Lung (tissue), 12 donors: Measurements from ENCODE around the gene PRKN. TPM values are rescaled to one million over a fixed set of nuclear protein-coding genes. Genes with fewer than 3 reads are reported as not detected.

Experiments used
- ATAC-seq: fragments of 200-7000 bp; cut with Tn5 transposase; one replicate; pipeline ENCODE4 v1.9.1; 2020; ENCODE audit warnings: moderate number of reproducible peaks; ENCODE audit not compliant: insufficient read depth, low FRiP score
- DNase-seq, 3 donors: peaks; one replicate each; pipeline ENCODE4 v3.0.0-alpha.2; 2013 to 2017
- H3K27ac ChIP-seq, 2 donors: one replicate each; pipeline ENCODE4 v1.5.1; 2013; ENCODE audit warnings: mild to moderate bottlenecking in 2 of 2, moderate library complexity in 2 of 2, control low read depth in 1 of 2, inconsistent platforms in 1 of 2, low read depth in 1 of 2, low read length in 1 of 2
- H3K27me3 ChIP-seq, 3 donors: one replicate each; pipeline ENCODE4 v1.5.1; 2013; ENCODE audit warnings: low read length in 2 of 3; ENCODE audit not compliant: control insufficient read depth in 3 of 3, insufficient read depth in 3 of 3
- H3K36me3 ChIP-seq, 4 donors: one replicate each; pipeline ENCODE4 v1.5.1; 2013; ENCODE audit warnings: low read length in 4 of 4, mild to moderate bottlenecking in 1 of 4, moderate library complexity in 1 of 4; ENCODE audit not compliant: control insufficient read depth in 4 of 4, insufficient read depth in 4 of 4
- H3K4me1 ChIP-seq, 5 donors: one replicate each; pipeline ENCODE4 v1.5.1; 2013; ENCODE audit warnings: low read length in 5 of 5, mild to moderate bottlenecking in 2 of 5, moderate library complexity in 1 of 5; ENCODE audit not compliant: control insufficient read depth in 5 of 5, insufficient read depth in 5 of 5
- H3K4me3 ChIP-seq: one replicate; pipeline ENCODE4 v1.5.1; 2013; ENCODE audit warnings: mild to moderate bottlenecking, control low read depth, moderate library complexity
- H3K9ac ChIP-seq, 2 donors: one replicate each; pipeline ENCODE4 v1.5.1; 2013; ENCODE audit warnings: low read length in 2 of 2, control low read depth in 1 of 2; ENCODE audit not compliant: insufficient read depth in 1 of 2
- H3K9me3 ChIP-seq, 4 donors: one replicate each; pipeline ENCODE4 v1.5.1; 2013; ENCODE audit warnings: low read length in 3 of 4, mild to moderate bottlenecking in 1 of 4, moderate library complexity in 1 of 4; ENCODE audit not compliant: control insufficient read depth in 4 of 4, insufficient read depth in 3 of 4
- WGBS, 2 donors: extraction: QIAGEN DNeasy Blood & Tissue Kit; methylation state at CpG; one replicate each; pipeline ENCODE4 v1.1.7; 2013; 5-methylcytosine and 5-hydroxymethylcytosine counted together
- polyA plus RNA-seq, 2 donors: library from polyadenylated mRNA; stranded (reverse); fragments of 200-250 nt; gene quantifications; one replicate each; pipeline ENCODE4 v1.2.1, GENCODE V29; 2013
- total RNA-seq, 2 donors: library from RNA; depleted of rRNA in 1 of 2; stranded (reverse); fragments of >200 nt in 1 of 2; gene quantifications; one replicate each; pipeline ENCODE4 v1.2.1, GENCODE V29; 2014 to 2021
- TF ChIP-seq, protein P1 (sequence below): IDR thresholded peaks from 2 replicates; pipeline ENCODE4 v1.5.1; 2012; ENCODE audit warnings: mild to moderate bottlenecking; ENCODE audit errors: control extremely low read depth, extremely low read depth
- donor health status: control.
- donor health status: control.
- donor health status: Bipolar disorder and iron deficiency.
- donor health status: healthy.
- donor health status: DM: yes; HTN: yes; CAD: no.

Gene PRKN
- total and polyA plus RNA-seq, 4 donors: 0.27 to 11.2 (median 3.1) TPM

DNA sequence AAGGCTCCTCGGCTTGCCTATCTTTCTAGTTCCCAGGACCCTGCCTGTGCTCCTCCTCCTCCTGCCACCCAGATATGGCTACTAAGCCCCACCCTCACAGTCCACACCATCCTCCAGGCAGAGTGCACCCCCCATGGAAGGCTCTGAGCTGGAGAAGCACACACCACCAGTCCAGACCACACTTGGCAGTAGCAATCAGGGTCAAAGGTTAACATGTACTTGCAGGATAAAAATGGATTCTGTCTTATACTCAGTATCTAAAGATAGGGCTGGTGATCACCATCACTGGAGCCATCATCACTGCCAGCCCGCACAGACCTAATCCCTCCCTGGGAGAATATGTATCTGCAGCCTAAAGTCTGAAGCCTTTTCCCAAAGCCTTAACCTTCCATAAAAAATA lies 83.4 kb downstream of the PRKN start:
- Histone ChIP-seq H3K27me3 (no peaks in the 10 kb centered on the region), H3K27ac (no peak overlapping the region), H3K9ac (no peak overlapping the region), H3K9me3 (no peaks in the 10 kb centered on the region), H3K4me3 (no peak overlapping the region), H3K4me1 (no peaks in the 10 kb centered on the region), H3K36me3 (no peaks in the 10 kb centered on the region)
- ATAC-seq (no peak), DNase-seq (no peak)
- 89 to 90% methylated on average over 2 of the region's 2 CpGs for WGBS, 2 donors
- TF ChIP-seq, protein P1, sequence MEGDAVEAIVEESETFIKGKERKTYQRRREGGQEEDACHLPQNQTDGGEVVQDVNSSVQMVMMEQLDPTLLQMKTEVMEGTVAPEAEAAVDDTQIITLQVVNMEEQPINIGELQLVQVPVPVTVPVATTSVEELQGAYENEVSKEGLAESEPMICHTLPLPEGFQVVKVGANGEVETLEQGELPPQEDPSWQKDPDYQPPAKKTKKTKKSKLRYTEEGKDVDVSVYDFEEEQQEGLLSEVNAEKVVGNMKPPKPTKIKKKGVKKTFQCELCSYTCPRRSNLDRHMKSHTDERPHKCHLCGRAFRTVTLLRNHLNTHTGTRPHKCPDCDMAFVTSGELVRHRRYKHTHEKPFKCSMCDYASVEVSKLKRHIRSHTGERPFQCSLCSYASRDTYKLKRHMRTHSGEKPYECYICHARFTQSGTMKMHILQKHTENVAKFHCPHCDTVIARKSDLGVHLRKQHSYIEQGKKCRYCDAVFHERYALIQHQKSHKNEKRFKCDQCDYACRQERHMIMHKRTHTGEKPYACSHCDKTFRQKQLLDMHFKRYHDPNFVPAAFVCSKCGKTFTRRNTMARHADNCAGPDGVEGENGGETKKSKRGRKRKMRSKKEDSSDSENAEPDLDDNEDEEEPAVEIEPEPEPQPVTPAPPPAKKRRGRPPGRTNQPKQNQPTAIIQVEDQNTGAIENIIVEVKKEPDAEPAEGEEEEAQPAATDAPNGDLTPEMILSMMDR: no peak

DNA sequence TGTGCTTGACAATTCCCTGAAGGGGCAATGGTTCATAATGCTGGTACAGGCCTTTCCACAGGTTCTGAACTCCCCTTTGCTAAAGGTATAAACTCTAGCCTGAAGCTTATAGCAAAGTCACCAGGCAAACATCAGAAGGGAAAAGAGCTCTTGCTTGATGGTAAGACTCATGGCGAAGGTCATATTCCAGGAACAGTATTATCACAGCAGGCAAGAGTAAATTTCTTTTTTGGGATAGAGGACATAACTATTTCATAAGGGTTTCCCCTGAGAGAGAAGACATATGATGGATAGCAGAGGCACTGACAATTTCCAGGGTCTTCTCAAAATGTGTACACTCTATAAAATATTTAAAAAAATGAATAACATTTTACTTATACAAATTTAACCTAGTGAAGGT lies 86.8 kb downstream of the PRKN start:
- DNase-seq (no peak), ATAC-seq (no peak)
- WGBS, 2 donors: 96 to 99% methylated on average over 1 of the region's 1 CpG

DNA sequence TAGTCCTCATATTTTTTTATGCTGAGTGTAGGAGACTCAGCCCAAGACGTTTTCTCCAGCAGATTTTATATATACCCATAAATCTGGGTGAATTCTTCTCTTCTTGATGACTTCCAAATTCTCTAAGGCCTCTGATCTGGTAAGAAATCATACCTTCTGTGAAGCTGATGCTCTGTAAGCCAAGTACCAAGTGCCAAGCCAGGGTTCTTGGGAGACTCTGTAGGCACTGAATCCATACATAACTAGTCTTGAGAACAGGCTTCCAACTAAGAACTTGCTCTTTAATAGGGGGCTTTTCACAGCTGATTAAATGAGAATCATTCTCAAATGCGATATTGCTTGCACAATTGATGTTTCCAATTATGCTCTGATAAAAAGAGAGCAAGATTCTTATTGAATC lies 87.6 kb downstream of the PRKN start:
- 86 to 89% methylated on average over 2 of the region's 2 CpGs for WGBS, 2 donors
- no peak overlapping the region for H3K27ac ChIP-seq
- H3K4me3 ChIP-seq: no peak overlapping the region
- TF ChIP-seq, protein P1: no peak
- H3K27me3 ChIP-seq: no peaks in the 10 kb centered on the region
- ATAC-seq (no peak), DNase-seq (no peak)
- no peaks in the 10 kb centered on the region for H3K9me3 ChIP-seq
- peaks cover 0 to 2% (median 0%) of the 10 kb centered on the region in 5 donors for H3K4me1 ChIP-seq
- no peaks in the 10 kb centered on the region for H3K36me3 ChIP-seq
- no peak overlapping the region for H3K9ac ChIP-seq

More for the DNA sequence above, 86.8 kb downstream of the PRKN start:
- Histone ChIP-seq H3K27ac (peak overlapping the region in 1 of 2 donors; percentile 56), H3K9ac (no peak overlapping the region), H3K9me3 (no peaks in the 10 kb centered on the region), H3K4me3 (no peak overlapping the region), H3K36me3 (no peaks in the 10 kb centered on the region), H3K4me1 (peaks cover 0 to 2% (median 0%) of the 10 kb centered on the region in 5 donors), H3K27me3 (no peaks in the 10 kb centered on the region)
- TF ChIP-seq, protein P1: no peak

DNA sequence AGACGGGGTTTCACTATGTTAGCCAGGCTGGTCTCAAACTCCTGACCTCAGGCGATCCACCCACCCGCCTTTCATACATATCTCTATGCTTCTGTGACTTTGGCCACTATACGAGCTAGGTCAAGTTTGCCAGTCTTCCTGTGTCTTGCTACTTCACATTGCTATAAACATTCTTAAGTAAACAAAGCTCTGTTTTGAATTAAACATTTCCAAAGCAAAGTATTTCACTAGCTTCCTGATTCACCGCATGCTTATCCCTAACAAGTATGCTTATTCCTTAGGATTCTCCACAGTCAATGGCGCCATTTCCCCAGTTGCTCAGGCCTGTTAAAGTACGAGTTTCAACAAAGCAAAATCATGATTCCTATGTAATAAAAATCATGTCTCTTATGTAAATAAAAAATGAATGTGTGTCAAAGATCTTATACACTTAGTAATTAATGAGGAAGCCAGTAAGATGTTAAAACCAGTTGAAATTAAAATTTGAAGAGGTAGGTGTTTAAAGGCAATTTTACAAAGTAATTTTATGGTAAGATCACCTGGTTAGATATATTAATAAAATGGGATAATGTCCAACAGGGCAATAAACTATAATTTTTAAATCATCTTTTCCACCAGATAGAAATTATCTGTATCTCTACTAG lies 88.5 kb downstream of the PRKN start:
- H3K9me3 ChIP-seq: no peaks in the 10 kb centered on the region
- H3K4me1 ChIP-seq: peaks cover 0 to 2% (median 0%) of the 10 kb centered on the region in 5 donors
- H3K36me3 ChIP-seq: no peaks in the 10 kb centered on the region
- ATAC-seq (no peak), DNase-seq (peak in 1 of 3 donors; percentile 25)
- H3K27ac ChIP-seq: no peak overlapping the region
- H3K4me3 ChIP-seq: no peak overlapping the region
- TF ChIP-seq, protein P1: no peak
- no peak overlapping the region for H3K9ac ChIP-seq
- WGBS, 2 donors: 53 to 64% methylated on average over 7 of the region's 7 CpGs
- no peaks in the 10 kb centered on the region for H3K27me3 ChIP-seq
